Epidermal melanocyte (primary cell): ENCODE data around the gene KRTAP4-16.
A peak's percentile ranks its signal among the peaks of the same experiment; 100 is the strongest.
"Not testable (repeated sequence)": the region's sequence is repeated elsewhere in the genome, so short reads cannot be mapped to it uniquely, and the experiment has no call there.

Source experiments
- DNase-seq: peaks from one replicate; pipeline ENCODE4 v3.0.0; 2011; ENCODE audit warnings: low spot score; ENCODE audit not compliant: insufficient read length

Gene KRTAP4-16

DNA sequence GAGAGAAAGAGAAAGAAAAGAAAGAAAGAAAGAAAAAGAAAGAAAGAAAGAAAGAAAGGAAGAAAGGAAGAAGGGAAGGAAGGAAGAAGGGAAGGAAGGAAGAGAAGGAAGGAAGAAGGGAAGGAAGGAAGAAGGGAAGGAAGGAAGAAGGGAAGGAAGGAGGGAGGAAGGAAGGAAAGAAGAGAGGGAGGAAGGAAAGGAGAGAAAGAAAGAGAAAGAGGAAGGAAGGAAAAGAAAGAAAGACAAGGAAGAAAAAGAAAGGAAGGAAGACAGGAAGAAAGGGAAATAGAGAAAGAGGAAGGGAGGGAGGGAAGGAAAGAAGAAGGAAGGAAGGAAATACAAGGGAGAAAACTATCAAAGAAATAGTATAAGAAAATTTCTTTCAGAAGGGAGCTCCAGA is 25.2 kb downstream of the KRTAP4-16 start:
- DNase-seq, result no peak

DNA sequence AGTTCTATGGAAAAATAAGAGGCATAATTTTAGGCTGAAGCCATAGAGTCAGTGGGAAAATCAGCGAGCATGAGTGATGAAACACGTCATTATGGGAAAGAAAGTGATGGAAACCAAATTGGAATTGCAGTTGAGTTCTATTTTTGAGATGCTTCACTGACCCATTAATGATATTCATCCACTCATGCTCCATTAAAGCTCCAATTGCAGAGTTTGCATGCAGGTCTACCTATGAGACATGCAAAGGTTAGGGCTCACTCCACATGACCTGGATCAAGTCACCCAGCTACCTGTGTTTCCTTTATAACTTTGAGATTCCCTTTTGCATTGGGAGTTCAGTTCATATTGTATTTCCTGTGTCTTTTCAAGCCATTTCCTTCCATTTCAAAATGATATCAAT is 28.3 kb downstream of the KRTAP4-16 start:
- DNase-seq, result no peak

DNA sequence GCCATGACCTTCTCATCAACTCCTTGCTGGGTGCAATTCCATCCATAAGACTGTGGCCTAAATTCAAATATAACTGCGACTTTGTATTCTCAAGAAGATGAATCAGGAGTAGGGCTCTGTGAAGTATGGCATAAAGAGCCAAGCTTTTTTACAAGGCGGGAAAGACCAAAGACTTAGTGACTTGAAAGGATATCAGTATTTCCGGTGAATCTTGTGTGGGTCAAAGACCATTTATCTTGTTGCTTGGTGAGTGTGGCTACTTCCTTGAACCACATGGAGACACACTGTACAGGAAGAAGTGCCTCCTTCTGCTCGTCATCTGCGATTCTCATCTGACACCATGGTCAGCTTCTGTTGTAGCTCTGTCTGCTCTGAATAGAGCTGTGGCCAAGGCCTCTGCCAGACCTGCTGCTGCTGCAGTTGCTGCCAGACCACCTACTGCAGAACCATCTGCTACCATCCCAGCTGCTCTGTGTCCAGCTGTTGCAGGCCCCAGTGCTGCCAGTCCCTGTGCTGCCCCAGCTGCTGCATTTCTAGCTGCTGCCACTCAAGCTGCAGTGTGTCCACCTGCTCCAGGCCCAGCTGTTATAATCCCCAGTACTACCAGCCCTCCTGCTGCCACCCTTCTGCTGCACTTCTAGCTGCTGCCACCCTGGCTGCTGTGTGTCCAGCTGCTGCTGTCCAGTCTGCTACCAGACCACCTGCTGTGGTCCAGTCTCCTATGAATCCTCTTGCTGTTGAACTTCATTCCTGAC is 30.2 kb downstream of the KRTAP4-16 start:
- DNase-seq, result no peak

DNA sequence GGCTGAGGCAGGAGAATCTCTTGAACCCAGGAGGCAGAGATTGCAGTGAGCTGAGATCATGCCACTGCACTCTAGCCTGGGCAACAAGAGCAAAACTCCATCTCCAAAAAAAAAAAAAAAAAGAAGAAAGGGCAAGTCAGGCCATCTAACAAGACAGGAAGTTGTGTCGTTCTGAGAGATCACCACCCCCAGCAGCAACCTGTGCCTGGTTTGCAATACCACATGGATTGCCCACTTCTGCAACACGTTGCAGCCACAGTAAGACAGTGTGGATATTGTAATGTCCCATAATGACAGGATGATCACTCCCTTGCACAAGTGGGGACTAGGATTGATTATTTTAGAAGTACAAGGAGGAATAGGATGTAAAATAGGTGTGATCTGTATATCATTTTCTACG is 33.0 kb downstream of the KRTAP4-16 start:
- no peak for DNase-seq

DNA sequence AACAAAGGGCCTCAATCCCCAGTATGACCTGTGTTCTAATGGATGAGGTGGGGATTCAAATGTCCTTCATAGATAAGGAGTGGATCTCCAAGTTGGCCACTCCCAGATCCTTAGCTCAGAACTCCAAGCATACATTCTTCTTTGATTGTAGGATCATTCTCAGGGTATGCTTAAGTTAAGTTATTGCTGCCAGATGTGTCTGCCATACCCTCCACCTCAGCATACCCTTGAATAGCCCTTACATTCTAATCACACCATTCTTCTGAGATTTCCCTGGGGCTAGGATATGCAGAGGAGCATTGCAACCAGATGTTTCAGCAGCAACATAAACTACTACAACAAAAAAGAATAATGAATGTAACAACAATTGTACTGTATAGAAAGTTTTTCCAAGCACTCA is 34.7 kb downstream of the KRTAP4-16 start:
- DNase-seq, result no peak

DNA sequence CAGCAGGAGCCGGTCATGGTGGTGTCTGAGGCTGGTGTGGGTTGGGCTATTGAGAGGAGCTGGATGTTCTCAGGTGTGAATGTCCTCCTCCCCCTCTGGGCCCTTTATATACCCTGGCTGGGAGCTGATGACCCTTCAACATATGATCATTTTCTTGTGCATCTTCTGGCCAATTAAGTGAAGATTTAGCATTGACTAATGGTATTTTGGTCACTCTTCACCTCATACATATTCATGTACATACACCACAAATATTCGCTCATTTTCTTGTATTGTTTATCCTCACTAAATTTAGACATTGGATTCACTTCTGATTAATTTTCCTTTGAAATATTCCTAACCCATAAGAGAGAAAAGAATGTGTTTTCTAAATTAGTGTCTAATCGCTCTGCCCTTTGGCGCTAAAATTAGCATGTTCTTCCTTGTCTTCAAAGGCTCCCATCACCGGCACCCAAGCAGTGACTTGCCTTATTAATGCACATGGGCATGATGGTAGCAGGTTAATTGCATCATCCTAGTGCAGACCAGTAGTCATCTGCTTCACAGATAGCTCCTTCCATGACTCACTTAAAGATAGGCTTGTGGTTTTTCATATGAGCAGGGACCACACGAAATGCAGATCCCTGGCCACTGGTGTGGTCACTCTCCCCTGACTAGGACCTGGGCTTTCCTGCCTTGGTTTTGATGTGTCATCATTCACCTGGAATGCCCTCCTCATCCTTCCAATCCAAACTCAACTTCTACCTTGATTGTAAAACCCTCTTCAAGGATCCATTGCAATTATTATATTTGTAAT is 36.0 kb downstream of the KRTAP4-16 start, which contains the start of gene KRTAP2-4:
Gene KRTAP2-4, minus strand, starts transcription at position 51 of the 796 bp plus-strand sequence. Its CDS starts 34 bp downstream, at position 17.
- DNase-seq, result no peak

DNA sequence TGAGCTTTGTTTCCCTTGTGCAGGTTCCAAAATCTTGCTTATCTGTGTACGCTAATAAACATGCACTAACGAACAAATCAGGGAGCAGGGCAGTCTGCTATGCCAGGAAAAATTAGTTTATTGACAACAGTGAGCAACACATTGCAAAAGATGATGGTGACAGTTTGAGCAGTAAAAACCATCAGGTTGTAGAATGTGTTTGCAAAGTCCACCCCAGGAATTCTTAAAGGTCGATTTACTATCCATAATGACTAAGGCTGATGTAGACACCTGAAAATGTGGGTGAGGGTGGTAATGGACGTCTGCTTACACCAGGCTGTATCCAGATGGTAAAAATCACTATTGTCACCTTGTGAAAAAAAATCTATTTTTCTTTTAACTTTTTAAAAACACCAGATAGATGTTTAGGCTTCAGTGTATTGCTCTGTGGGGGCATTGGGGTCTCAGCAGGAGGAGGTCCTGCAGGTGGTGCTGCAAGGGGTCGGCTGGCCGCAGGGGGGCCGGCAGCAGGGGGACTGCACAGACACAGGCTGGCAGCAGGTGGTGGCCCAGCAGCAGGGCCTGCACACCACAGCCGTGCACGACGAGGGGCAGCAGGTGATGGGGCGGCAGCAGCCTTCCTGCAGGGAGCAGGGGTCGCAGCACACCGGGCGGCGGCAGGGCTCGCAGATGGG is 36.9 kb downstream of the KRTAP4-16 start:
- not testable (repeated sequence) for DNase-seq

DNA sequence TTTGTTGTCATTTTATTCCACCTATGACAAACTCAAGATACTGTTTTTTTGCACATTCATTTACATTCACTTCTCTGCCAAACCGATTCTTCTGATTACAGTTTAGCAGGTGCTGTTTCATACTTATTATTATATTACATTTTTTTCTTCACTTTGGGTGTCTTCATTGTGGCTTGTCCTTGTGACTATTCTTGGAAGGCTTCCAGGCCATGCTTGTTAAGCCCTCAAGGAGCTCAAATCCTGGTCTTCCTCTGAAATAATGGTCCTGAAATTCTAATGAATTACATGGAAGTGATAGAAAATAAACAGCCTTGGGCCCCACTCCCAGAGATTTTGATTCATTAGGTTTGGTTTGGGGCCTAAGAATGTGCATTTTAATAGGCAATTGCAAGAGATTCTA is 37.7 kb downstream of the KRTAP4-16 start:
- DNase-seq, result no peak

DNA sequence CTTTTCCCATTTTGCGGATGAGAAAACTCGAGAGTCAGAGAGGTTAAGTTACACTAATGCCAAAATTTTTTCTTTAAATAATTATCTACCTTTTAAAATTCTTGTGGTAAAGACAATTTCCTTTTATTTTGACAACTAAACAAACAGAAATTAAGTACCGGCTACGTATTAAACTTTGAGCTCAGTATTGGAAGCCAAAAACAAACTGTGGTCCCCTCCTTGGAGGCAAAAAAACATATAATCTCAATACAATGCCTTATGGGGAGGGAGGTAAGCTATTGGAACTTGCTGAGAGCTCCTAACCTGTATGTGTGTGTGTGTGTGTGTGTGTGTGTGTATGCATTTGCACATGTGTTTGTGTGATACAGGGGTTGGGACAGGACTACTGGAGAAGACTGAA is 38.6 kb downstream of the KRTAP4-16 start:
- no peak for DNase-seq

DNA sequence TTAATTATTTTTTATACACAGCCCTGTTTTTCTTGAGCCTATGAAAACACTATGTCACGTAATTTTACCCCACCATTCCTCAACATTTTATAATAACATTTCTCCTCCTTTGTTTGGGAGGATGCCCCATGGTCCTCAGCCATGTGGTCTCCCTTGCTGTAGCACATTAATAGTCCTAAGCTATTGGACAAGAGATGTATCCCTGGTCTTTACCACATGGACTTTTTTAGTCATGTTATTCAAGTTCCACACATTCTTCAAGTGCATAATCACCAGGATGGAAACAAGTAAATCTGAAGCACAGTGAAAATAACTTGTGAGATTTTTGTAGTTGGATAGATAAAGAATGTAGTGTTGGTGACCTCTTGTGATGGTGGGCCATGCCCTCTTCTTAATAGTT is 40.0 kb downstream of the KRTAP4-16 start:
- peak; percentile 48 for DNase-seq

DNA sequence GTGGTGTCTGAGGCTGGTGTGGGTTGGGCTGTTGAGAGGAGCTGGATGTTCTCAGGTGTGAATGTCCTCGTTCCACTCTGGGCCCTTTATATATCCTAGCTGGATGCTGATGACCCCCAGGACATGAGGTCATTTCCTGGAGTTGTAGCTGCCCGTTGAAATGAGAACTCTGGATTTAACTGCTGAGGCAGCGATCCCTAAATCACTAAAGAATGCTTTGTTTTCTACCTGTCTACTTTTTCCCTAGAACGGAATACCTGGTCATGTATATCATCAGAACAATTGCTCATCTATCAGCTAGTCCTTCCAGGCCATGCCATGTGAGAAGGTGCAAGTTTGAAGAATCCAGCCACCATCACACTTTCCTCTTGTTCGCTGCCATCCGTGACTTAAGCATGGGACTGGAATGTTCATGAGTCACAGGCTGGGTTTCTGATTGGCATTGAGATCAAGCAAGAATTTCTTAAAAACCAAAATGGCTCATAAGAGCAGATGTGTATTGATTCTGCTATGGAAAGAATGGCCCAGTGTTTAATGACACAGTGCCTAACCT is 41.9 kb downstream of the KRTAP4-16 start, which contains the start of gene KRTAP2-3:
Gene KRTAP2-3, minus strand, starts transcription at position 63 of the 553 bp plus-strand sequence. CDS start 64 bp downstream, outside the sequence.
- peak; percentile 71 for DNase-seq

DNA sequence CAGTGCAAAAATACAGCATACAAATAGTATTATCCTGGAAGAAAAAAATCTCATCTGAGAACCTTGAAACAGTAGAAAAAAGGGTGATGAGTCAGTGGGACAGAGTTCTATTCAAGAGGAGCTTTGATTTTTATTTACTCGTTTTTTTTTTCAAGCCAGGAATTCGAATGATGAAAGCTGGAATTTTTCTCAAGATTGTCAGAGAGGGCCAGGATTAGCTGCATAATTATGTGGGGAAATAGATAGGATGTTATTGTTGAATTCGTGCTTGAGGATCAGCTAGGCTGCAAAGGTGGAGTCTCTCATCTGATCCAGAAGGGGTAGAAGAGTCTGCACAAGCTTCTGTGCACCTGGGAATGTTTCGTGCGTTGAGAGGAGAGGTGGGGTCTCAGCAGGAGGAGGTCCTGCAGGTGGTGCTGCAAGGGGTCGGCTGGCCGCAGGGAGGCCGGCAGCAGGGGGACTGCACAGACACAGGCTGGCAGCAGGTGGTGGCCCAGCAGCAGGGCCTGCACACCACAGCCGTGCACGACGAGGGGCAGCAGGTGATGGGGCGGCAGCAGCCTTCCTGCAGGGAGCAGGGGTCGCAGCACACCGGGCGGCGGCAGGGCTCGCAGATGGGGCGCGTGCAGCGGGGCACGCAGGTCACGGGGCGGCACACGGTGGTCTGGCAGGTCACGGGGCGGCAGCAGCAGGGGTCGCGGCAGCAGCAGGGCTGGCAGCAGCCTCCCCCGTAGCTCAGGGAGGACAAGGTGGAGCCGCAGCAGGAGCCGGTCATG is 42.5 kb downstream of the KRTAP4-16 start:
- not testable (repeated sequence) for DNase-seq

DNA sequence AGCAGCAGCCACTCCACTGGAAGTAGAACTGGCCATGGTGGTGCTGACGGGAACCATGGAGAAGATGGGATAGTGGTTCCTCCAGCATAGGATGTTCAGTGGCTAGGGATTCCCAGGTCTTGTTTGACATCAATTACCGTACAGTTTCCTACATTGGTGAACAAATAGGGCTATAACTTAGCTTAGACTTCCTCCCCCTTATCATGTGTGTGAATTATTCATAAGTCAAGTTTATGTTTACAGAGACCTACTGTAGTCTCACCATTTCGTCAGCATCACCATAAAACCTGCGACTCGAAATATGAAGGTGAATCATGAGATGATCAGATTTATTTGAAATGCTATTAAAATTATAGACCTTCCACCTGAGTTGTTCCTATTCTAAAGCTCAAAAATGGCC is 43.3 kb downstream of the KRTAP4-16 start:
- DNase-seq, result no peak

DNA sequence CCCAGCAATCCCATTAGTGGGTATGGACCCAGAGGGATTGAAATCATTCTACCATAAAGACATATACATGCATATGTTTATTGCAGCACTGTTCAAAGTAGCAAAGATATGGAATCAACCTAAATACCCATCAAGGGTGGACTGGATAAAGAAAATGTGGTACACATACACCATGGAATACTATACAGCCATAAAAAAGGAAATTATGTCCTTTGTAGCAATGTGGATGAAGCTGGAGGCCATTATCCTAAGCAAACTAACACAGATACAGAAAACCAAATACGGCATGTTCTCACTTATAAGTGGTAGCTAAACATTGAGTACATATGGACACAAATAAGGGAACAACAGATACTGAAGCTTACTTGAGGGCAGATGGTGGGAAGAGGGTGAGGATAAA is 44.5 kb downstream of the KRTAP4-16 start:
- DNase-seq, result no peak

DNA sequence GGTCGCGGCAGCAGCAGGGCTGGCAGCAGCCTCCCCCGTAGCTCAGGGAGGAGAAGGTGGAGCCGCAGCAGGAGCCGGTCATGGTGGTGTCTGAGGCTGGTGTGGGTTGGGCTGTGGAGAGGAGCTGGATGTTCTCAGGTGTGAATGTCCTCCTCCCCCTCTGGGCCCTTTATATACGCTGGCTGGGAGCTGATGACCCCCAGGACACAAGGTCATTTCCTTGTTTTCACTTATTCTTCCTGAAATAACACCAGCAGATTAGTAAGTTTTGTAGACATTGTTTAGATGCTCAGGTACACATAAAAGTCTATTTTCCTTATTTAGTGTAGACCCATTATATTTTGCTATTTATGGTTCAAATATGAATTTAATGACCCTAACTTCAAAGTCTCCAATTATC is 46.9 kb downstream of the KRTAP4-16 start, which contains the start of gene KRTAP2-2:
Gene KRTAP2-2, minus strand, starts transcription at position 101 of the 400 bp plus-strand sequence. Its CDS starts 19 bp downstream, at position 82.
- DNase-seq, result not testable (repeated sequence)

DNA sequence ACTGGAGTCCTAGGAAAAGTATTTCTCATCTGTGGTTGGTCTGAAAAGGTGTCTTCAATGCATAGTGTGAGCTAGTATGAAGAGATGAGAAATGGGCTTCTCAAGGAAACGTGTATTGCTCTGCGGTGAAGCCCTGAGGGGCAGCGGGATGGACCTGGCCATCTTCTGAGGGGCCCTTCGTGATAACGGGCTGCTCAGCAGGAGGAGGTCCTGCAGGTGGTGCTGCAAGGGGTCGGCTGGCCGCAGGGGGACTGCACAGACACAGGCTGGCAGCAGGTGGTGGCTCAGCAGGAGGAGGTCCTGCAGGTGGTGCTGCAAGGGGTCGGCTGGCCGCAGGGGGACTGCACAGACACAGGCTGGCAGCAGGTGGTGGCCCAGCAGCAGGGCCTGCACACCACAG is 47.5 kb downstream of the KRTAP4-16 start:
- DNase-seq, result not testable (repeated sequence)

DNA sequence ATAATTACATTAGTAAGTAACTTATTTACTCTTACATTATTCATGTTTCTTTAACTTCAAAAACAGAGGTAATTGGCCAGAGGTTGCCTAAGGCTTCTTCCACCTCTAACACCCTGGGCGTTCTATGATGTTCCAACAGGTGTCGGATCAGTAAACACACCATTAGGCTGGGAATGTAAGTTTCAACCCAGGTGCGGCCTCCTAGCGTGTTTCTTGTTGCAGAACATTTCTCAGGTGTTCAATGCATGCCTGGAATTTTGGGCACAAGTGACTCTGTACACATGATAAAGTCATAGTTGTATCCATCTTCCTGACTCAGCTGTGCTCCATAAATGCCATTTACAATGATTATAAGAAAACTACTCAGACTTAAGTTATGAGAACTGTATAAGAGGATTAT is 48.0 kb downstream of the KRTAP4-16 start:
- no peak for DNase-seq

DNA sequence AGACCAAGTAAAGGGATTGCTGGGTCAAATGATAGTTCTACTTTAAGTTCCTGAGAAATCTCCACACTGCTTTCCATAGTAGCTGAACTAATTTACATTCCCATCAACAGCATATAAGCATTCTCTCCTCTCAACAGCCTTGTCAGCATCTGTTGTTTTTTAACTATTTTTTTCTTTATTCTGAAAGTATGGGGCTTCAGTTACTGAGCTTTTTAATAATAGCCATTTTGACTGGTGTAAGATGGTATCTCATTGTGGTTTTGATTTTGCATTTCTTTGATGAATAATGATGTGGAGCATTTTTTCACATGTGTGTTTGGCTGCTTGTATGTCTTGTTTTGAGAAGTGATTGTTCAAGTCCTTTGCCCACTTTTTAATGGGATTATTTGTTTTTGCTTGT is 49.4 kb downstream of the KRTAP4-16 start:
- DNase-seq, result no peak
